ENCODE measurements around the gene ZNF345.

Gene ZNF345

DNA sequence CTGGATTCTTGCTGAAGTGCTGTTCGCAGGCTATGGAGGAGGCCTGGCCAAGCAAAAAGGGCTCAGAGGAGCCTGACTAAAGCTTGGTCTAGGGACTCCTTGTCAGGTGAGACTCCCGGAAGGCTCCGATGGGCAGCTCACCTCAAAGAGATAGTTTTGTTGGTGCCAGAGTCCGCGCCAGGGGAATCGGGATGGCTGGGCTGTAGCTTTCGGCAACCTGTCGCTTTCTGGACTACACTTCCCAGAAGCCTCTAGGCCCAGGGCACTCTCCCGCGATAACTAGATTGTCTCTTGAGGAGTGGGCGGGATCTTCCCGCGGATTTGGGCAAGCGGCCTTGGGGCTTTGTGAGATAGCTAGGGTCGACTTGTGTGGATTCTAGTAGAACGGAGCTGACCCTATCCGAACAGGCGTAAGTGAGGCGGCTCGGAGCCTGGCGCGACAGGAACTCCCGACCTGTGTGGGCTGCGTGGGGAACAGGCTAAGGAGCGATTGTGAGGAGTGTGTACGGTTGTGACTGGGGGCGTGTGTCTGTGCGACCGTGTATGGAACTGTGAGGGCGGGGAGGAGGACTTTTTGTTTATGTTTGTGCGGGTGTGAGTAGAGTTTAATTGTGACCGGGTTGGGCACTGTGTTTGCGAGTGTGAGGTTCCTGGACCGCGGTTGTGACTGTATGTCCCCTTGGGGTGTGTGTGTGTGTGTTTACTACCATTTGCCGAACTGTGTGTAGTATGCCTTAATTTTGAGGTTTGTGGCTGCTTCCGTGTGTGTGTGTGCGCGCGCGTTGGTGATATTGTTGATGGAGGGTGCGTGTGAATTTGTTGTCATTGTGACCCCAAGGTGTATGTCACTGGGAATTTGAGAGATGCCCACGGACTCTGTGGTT is at the start of gene ZNF345:
TSS of gene ZNF345 (plus strand) at position 318 of the 884 bp plus-strand sequence. CDS start 25,955 bp downstream, outside the sequence.
- peak; percentile 95 for DNase-seq

DNA sequence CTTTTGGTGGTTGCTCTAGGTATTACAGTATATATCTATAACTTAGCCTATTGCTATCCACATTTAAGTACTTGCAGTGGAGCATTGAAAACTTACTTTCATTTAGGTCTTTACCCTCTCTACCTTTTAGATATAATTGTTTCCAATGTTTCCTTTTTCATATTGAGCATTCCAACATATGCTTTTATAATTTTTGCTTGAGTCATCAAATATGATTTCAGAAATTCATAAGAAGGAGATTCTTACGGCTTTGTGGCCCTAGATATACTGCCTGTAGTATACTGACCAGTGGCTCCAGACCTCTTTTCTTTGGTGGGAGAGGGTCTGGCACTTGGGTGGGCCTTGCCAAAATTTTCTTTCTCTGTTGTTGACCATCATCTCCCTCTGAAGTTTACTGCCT is 45.3 kb upstream of the ZNF345 start:
- DNase-seq: no peak

DNA sequence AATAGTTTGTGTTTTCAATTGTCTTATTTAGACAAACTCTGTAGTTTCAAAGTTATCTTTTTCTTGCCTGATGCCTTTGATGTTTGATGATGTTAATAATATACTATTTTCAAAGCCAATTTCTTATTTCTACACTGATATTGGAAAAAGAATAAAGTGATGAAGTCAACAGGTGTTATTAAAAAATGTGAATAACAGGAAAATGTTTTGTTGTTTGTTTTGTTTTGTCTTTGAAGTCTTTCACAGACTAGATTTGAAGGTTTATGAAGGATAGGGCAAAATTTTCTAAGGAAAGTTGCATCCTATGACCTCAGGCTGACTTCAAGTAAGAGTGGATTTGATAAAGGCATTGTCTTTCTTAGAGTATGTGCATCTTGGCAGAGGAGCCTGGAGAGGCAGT is 43.6 kb upstream of the ZNF345 start:
- DNase-seq: no peak

DNA sequence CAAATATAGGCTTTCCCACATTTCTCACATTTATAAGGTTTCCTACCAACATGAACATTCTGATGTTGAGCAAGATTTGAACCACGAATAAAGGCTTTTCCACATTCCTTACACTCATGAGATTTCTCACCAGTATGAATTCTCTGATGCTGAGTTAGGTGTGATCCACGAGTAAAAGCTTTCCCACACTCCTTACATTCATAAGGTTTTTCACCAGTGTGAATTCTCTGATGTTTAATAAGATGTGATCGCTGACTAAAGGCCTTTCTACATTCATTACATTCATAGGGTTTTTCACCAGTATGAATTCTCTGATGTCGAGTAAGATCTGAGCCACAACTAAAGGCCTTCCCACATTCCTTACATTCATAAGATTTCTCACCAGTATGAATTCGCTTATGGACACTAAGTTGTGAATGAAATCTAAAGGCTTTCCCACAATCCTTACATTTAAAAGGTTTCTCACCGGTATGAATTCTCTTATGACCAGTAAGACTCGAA is 31.5 kb upstream of the ZNF345 start:
- no peak for DNase-seq

DNA sequence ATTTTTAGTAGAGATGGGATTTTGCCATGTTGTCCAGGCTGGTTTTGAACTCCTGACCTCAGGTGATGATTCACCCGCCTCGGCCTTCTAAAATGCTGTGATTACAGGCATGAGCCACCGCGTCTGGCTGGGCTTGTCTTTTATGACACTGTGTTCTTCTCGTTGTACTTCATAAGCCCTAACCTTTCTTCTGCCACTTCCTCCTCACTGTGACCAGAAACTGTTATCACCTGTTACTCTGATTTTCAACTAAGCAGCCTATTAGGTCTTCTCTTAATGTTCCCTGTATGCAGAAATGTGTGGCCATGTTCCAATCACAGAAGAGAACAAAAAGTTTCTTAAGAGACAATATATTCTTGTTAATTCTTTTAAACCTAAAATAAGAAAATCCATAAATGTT is 28.9 kb upstream of the ZNF345 start:
- DNase-seq: no peak

DNA sequence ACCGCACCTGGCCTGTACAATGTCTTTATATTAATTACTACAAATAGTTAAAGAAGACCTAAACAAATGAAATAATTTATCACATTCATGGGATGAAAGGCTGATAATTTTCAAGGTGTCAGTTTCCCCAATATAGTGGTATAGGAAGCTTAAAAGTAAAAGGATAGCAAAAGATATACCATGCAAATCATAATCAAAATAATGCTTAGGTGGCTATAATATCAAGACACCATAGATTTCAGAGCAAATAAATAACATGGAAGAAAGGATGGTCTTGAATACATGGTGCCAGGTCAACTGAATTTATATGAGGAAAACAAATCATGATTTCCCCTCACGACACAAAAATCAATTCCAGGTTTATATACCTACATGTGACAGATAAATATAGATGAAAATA is 17.2 kb upstream of the ZNF345 start:
- DNase-seq: no peak

DNA sequence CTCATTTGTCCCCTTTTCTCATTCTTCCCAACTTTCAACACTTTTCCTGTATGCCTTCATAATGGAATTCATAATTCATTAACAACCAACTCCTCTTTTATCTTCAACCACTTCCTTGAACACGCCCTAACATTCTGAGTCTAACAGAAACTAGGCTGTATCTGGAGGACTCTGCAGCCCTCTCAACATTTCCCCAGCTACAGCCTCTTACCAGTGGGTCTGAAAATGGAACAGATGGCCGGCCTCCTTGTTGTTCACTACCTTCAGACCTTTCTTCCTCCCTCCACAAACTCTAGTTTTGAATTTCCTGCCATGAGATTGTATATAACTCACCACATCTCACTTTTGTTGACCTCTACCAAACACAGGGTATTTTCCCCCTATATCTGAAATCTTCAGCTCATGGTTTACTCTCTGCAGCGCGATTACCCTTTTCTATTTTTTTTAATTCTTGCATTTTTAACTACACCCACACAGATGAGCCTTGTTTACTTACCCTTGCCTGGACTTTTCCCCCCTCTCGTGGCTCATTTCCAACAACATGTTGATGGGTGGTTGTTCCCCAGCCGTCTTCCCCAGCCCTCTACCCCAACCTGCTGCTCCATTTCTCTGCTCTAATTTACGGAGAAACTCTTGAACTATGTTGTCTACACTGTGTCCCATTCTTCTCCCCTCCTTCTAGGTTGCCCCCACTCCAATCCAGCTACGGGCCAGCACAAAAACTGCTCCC is 13.3 kb upstream of the ZNF345 start:
- no peak for DNase-seq

DNA sequence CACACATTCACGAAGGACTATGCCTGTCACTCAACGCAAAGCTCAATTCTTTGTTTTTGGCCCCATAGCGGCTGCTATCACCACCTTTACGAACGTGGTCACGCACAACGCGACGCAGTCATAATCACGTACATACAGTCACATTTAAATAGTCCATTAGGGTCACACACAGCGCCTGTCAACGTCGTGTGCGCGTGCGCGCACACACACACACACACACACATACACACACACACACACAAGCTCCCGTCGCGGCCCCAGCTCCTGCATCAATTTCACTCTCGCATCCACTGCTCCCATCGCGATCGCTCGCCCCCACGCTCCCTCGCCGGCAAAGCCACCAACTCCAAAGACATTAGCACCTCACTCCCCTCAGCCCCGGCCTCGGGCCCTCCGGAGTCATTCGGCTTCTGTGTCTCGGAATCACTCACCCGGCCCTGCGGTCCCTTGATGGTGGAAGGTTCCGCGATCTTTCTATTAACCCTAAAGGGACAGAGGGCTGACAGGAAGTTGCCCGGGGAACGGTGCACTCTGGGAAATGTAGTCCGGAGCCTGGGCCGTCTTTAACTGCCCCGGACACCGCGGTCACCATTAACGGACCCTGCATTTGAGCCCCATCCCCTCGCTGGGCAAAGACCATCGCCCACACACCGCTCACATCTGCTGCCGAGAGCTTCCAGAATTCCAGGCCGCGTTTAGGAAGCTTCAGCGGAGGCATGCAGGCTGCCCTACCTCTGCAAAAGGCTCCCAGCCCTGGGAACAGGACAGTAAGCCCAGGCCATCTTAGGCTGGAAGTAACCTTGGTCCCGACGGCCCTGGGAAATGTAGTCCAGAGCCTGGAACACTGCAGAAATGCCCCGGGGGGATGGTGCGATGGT is 12.5 kb upstream of the ZNF345 start, which contains the start of gene ZNF790:
TSS of gene ZNF790 (minus strand) at position 482 of the 878 bp plus-strand sequence. CDS start 12,768 bp downstream, outside the sequence.
- DNase-seq: peak; percentile 95

DNA sequence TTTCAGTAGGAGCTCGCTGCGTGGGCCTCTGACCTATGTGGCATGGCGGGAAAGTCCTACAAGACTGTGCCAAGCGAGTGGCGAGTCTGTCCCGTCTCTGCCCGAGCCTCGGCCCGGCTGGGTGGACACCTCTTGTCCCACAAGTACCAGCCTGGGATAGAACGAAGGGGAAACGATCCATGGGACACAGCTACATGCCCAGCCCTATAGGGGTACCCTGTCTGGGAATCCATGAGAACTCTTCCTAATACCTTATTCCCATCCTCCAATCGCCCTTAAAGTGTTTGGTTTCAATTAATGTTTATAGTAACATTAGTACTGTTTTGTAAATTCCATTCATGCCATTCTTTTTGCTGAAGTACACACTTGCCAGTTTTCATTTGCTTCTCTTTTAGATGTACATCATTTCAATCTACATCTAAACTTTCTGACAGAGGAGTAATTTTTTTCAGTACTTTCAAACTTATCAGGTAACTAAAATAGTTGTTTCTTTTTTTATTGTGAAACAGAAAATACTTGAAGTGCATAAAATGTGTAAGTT is 11.8 kb upstream of the ZNF345 start:
- no peak for DNase-seq

DNA sequence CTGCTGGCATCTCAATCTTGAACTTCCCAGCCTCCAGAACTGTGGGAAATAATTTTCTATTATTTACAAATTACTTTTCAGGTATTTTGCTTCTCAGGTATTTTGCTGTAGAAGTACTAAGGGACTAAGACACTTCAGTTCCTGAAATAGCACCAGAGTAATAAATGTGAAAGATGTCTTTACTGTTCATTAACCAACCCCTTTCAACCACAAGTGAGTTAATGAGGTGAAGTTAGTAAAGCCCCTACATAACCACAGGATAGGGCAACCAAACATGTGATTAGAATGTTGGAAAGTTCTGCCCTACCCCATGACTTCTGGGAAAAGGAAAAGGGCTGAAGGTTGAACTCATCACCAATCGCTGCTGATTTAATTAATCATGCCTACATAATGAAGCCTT is 2.7 kb upstream of the ZNF345 start:
- no peak for DNase-seq

DNA sequence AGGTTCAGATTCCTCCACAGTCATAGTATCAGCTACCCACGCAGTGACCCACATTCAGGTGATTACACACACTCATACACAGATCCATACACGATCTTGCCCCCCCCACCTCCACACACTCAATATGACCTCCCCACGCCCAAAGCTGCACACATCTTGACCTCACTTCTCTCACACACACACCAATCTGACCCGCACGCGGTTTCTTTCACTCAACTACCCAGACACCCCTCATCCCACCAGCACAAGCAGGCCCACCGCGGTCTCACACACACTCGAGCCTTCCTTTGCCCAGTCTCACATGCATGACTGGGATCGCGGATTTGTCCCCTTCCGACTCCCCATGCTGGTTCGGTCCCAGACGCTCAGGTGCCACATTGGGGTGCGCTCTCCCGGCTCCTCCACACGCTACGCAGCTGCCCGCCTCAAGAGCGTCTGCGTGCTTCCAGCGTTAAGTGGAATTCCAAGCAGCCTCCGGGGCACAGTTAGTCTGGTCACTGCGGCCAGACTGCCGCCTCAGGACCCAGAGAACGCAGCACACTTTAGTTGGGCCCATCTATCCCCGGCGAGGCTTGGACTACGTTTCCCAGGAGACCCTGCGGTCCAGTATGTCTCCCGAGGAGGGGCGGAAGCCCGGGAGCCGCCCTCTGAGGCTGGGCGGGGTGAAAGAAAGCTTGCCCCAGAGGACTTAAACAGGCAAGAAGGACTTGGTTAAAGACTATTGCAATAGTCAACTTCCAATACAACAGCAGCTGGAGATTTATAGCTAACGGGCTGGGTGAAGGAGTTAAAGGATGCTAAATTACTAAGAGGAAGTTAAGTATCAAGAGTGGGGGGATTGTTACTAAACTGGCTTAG is 746 bp upstream of the ZNF345 start:
- peak; percentile 93 for DNase-seq

DNA sequence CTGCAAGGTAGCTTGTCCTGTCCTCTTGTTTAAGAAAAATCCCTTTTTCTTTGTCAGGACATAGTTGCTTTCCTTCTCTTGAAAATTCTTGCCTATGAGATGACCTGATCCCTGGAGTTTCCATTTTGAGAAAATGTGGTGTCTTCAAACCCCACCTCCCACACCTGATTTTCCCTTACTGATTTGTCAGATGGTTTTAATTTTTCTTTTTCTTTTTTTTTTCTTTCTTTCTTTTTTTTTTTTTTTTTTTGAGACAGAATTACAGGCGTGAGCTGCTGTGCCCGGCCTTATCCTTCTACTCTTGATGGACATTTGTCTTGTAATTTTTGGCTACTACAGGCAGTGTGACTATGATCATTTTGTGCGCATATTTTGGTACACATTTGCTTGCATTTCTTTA is 1.2 kb downstream of the ZNF345 start:
- DNase-seq: no peak

DNA sequence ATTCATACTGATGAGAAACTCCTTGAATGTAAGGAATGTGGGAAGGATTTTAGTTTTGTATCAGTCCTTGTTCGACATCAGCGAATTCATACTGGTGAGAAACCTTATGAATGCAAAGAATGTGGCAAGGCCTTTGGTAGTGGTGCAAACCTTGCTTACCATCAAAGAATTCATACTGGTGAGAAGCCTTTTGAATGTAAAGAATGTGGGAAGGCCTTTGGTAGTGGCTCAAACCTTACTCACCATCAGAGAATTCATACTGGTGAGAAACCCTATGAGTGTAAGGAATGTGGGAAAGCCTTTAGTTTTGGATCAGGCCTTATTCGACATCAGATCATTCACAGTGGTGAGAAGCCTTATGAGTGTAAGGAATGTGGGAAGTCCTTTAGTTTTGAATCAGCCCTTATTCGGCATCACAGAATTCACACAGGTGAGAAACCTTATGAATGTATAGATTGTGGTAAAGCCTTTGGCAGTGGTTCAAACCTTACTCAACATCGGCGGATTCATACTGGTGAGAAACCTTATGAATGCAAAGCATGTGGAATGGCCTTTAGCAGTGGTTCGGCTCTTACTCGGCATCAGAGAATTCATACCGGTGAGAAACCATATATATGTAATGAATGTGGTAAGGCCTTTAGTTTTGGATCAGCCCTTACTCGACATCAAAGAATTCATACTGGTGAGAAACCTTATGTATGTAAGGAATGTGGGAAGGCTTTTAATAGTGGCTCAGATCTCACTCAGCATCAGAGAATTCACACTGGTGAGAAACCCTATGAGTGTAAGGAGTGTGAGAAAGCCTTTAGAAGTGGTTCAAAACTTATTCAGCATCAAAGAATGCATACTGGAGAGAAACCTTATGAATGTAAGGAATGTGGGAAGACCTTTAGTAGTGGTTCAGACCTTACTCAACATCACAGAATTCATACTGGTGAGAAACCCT is 26.6 kb downstream of the ZNF345 start:
- no peak for DNase-seq

DNA sequence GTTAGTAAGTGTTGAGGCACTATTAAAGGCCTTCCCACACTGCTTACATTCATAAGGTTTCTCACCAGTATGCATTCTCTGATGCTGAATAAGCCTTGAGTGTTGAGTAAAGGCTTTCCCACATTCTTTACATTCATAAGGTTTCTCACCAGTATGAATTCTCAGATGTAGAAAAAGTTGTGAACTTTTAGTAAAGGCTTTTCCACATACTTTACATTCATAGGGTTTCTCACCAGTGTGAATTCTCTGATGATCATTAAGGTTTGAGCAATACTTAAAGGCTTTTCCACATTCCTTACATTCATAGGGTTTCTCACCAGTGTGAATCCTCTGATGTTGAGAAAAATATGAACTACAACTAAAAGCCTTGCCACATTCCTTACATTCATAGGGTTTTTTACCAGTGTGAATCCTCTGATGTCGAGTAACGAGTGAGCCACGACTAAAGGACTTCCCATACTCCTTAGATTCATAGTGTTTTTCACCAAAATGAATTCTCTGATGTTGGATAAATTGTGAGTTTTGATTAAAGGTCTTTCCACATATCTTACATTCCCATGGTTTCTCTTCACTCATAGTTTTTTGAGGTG is 41.2 kb downstream of the ZNF345 start:
- DNase-seq: no peak

DNA sequence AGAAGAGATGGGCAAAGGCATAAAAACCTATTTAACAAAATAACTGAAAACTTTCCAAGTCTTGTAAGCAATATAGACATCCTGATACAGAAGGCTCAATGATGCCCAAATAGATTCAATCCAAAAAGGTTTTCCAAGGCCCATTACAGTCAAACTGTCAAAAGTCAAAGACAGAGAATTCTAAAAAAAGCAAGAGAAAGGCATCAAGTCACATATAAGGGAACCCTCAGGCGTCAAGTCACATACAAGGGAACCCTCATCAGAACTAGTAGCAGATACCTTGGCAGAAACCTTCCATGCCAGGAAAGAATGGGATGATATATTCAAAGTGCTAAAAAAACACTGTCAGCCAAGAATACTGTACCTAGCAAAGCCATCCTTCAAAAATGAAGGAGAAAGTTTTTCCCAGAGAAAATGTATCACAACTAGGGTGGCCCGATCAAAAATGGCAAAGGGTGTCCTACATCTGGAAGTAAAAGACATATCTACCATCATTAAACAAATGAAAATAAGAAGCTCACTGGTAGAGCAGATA is 44.2 kb downstream of the ZNF345 start:
- DNase-seq: no peak

DNA sequence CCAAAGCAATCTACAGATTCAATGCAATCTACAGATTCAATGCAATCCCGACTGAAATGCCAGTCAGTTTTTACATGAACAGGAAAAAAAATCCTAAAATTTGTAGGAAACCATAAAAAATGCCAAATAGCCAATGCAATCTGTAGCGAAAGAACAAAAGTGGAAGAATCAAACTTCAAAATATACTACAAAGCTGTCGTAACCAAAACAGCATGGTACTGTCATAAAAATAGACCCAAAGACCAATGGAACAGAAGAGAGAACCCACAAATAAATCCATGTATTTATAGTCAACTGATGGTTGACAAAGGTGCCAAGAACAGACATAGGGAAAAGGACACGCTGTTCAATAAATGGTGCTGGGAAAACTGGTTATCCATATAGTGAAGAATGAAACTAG is 47.7 kb downstream of the ZNF345 start:
- no peak for DNase-seq

DNA sequence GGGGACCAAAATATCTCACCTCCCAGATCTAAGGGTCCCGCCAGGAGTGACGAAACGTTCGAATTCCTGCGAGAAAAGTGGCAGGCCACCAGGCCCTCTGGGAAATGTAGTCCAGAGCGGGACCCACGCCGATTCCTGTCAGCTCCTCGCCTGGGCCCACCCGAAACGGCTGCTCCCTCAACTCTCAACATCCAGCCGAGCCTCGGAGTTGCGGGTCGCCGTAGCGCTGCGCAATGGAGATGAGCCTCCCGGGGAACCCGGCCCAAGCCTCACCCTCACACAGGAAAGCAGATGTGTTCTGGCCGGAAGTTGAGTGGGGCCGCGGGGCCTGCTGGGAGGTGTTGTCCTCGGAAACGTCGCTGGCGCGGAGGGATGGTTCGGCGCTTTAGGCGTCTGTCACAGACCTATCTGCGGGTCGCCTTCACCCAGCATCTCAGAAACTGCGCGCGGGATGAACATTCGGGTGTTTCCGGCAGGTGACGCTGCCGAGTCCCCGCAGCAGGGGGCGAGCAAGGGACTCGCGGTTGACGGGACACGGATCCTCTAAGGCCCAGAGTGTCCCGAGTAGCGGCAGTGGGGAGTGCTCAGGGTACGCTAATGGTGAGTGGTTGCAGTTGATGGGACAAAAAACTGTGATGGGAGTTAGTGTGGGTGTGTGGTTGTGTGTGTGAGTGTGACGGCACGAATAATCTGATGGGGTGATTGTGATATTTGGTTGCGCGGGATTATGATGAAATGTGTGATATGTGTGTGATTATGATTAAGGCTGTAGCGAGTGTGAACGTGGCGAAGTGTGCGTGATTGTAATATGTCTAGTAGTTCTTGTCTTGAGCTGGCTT is 65.5 kb downstream of the ZNF345 start, which contains the start of the genes ZNF568 and ZNF829:
TSS of gene ZNF568 (plus strand) at position 341 of the 839 bp plus-strand sequence. CDS start 6,439 bp downstream, outside the sequence.
TSS of gene ZNF829 (minus strand) at position 300 of the 839 bp plus-strand sequence. CDS start 1,124 bp downstream, outside the sequence.
- DNase-seq: peak; percentile 95

DNA sequence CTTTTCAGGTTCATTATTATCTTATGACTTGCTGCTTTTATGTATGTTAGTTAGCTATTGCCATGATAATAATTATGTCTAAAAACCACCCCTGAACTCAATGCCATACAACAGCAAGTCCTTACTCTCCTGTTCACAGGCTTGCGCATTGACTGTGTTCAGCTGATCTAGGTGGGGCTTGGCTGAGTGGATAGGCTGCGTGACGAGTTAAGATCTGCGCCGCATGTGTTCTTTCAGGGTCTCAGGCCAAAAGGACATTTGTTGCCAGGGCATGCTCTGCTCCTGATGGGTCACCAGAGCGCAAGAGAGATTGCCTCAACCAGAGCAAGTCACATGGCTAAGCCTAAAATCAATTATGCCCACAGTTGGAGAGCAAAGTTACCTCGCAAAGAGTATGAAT is 66.3 kb downstream of the ZNF345 start:
- DNase-seq: peak; percentile 32
